ENCODE data around the gene FOXF2. TPM values are rescaled to one million over a fixed set of nuclear protein-coding genes. Genes with fewer than 3 reads are reported as not detected.

The FOXF2 gene
- total and polyA plus RNA-seq, 2 donors (not counting 1 experiment from before 2014, with no cell fraction given): not detected

DNA sequence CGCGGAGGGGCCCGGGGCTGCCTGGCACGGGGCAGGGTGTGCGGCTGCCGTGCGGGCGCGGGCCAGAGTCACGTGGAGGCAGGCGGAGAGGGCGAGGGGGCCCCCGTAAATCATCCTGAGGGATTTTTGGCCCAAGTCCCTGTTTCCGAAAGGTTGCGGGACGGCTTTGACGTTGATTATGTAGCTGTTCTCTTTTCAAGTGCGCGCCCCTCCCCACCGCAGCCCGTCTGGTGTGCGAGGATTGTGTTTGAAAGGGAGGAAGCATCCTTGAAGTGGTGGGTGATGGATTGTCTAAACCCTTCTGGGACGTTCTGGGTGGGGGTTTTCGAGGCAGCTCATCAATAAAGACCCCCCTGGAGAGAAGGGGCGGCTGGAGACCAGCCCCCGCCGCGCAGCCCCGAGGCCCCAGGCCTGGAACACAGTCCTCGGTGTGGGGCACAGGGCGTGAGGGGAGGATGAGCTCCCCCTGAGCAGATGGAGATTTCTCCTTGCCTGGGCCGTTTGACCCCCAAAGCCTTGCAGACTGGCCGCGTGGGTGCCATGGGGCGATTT is 7.0 kb upstream of the FOXF2 start:
- WGBS (ENCODE audit: insufficient coverage): 4% methylated on average over 35 of the region's 35 CpGs
- DNase-seq (no peak), ATAC-seq (ENCODE audit: low read depth) (no peak)
- Histone ChIP-seq H3K4me2 (replicated peaks; ENCODE audit: low read depth, low read length, poor library complexity, severe bottlenecking) (peak overlapping the region; percentile 79), H4K20me1 (ENCODE audit: control insufficient read depth, insufficient read depth, low read length, poor library complexity, severe bottlenecking) (no peaks in the 10 kb centered on the region), H3K9ac (ENCODE audit: low read length) (peak overlapping the region; percentile 35), H3K27me3 (replicated peaks in 1 of 4; ENCODE audit: control extremely low read depth in 1 of 4, control insufficient read depth in 3 of 4, insufficient read depth in 4 of 4, low read length in 3 of 4) (peaks cover 2 to 95% (median 70%) of the 10 kb centered on the region in 4 experiments), H3K36me3 (replicated peaks in 1 of 2; ENCODE audit: control extremely low read depth in 1 of 2, control insufficient read depth in 1 of 2, extremely low read depth in 1 of 2, insufficient read depth in 2 of 2, low read length in 1 of 2) (no peaks in the 10 kb centered on the region), H3K27ac (ENCODE audit: low read length in 2 of 2) (no peak overlapping the region), H3K79me2 (ENCODE audit: control insufficient read depth, insufficient read depth, low read length) (no peaks in the 10 kb centered on the region), H3K4me3 (ENCODE audit: control extremely low read depth in 1 of 5, extremely low read depth in 1 of 5, insufficient read depth in 1 of 5, low read depth in 2 of 5, low read length in 4 of 5) (peak overlapping the region in 2 of 5 experiments; percentile 11 to 15), H3K9me3 (ENCODE audit: control extremely low read depth in 1 of 3, control insufficient read depth in 2 of 3, insufficient read depth in 1 of 3, low read length in 2 of 3) (peaks cover 0 to 52% (median 0%) of the 10 kb centered on the region in 3 donors), H3K4me1 (ENCODE audit: control insufficient read depth in 2 of 2, insufficient read depth in 2 of 2, low read length in 2 of 2) (peaks cover 56 to 81% of the 10 kb centered on the region in 2 donors), H2AFZ (ENCODE audit: insufficient read depth, low read depth, low read length, poor library complexity, severe bottlenecking) (peak overlapping the region; percentile 41)
- Mint-ChIP-seq H3K4me1 (peaks cover 41% of the 10 kb centered on the region), H3K4me3 (peak overlapping the region; percentile 45), H3K27ac (no peak overlapping the region), H3K27me3 (peaks cover 66% of the 10 kb centered on the region), H3K9me3 (ENCODE audit: insufficient read depth) (no peaks in the 10 kb centered on the region)
- intact Hi-C loops (cut with micrococcal nuclease): loop anchor here (5.0 kb wide), 1 partner anchor 990 kb away; the partner anchor contains the start of gene IRF4
- CTCF ChIA-PET: interaction anchor here (1.0 kb wide), 2 partner anchors 584 to 789 kb away, joined by 3 to 4 read pairs; no protein-coding TSS in a partner anchor
- TF ChIP-seq CTCF (IDR thresholded peaks at IDR 0.05): no peak
- TF ChIP-seq EZH2 (IDR thresholded peaks at IDR 0.05; ENCODE audit: borderline replicate concordance, insufficient read depth, low read depth, low read length, poor library complexity, severe bottlenecking): no peak
- POLR2A ChIA-PET: no interaction called here

Measured in B cell (primary cell).